Hematopoietic multipotent progenitor cell treated with erythropoietin and hydrocortisone succinate and interleukin-3 and kit ligand, for 8 days (in vitro differentiated cells): ENCODE results near the gene ERP27.

Experiments
- DNase-seq: peaks from one replicate; pipeline ENCODE4 v3.0.0-alpha.2; 2015

ERP27 gene

DNA sequence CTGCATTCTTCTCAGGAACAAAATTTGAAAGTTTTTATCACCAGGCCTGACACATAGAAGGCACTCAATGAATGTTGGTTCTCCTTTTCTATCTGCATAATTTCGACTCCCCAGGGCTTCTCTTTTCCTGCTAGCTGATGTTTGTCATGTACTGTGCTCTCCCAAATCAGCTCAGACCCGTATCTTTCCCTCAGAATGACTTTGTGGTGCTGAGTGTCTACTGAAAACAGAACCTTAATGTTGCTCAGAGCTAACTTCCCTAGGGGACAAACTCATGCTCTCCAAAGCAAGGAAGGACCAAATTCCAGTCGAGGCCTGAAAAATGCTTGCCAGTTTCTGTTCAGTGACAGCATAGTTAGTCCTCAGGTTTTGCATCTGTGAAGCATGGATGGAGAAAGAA lies 21.1 kb upstream of the ERP27 start:
- DNase-seq, result peak; percentile 58

DNA sequence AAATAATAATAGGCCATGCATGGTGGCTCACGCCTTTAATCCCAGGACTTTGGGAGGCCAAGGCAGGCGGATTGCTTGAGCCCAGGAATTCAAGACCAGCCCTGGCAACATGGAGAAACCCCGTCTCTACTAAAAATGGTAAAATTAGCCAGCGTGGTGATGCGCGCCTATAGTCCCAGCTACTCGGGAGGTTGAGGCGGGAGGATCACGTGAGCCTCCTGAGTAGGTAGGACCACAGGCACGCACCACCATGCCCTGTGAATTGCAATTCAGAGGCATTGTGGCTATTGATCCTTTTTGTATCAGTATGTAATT lies 20.7 kb upstream of the ERP27 start:
- DNase-seq, result peak; percentile 44

- peak; percentile 63 for DNase-seq
Observed at GRCh38 chr12:14958361-14959125, 20.2 kb upstream of the ERP27 start.

- peak; percentile 36 for DNase-seq
Observed at GRCh38 chr12:14957551-14958168, 19.3 kb upstream of the ERP27 start.

DNA sequence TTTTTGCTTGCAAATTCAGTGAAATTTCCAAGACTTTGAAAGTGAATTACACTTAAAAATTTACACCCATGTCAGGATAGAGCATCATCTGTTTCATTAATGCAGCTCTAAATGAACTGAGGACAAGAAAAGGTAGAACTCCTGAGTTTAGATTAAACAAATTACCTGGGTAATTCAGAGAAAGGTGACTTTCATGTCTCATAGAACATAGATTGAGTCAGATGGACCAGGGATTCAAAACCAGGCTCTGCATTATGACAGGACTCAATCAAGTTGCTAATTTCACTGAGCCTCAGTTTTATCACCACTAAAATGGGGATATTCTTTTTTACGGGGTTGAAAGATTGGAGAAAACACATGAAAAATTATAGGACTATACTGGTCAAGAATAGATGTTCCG lies 18.6 kb upstream of the ERP27 start:
- no peak for DNase-seq

DNA sequence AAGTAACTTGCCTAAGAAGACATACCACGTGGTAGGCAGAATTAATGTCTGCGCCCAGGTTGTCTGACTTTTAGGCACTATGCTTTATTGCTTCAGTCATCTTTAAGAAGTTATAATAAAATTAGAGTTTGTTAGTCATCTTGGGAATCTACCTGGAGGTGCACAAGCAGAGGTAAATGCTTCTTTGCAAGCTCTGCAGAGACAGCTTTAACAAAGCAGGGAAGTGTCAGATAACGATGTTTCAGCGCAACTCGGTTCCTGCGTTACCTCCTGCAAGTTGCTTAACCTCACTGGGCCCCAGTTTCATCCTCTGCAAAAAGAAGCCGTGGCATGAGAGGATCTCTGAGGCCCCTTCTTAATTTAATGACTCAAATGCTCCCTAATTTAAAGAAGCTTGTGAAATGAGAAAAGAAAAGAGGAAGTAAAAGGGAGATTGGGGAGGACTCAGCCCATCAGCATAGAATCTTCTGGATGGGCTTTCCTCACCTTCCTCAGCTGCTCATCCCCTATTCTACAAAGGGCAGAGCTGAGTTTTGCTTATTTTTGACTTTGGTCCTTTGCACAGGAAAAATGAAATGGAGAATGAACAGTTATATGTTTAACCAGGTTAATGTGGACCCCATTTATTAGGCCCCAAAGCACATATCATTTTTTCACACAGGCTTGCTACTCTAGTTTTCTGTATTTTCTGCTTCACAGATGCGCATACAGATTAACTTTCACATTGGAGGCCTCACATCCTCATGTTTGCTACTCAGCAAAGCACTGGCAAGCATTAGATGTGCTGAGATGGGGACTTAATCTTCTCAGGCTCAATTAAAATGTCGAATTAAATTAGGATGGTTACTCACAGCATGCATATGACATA lies 17.9 kb upstream of the ERP27 start:
- DNase-seq, result peak; percentile 50

DNA sequence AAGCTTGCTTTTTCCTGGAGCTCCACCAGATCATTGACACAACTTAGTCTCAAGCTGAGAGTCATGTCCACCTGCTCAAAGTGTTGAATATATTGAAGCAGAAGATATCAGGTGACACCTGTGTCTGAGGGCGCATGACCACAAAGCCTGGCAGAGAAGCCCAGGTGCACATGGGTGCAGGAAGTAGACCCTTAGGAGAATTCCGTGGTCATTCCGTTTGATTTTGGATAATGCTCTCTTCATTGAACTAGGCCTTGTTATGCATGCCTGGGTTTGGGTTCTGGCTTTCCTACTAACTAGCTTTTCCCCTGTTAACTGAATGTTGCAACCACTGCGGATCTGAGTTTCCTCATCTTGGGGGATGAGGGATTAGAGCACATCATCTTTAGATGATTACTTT lies 15.9 kb upstream of the ERP27 start:
- DNase-seq, result no peak

- no peak for DNase-seq
Observed at GRCh38 chr12:14953752-14954151, 15.4 kb upstream of the ERP27 start.

DNA sequence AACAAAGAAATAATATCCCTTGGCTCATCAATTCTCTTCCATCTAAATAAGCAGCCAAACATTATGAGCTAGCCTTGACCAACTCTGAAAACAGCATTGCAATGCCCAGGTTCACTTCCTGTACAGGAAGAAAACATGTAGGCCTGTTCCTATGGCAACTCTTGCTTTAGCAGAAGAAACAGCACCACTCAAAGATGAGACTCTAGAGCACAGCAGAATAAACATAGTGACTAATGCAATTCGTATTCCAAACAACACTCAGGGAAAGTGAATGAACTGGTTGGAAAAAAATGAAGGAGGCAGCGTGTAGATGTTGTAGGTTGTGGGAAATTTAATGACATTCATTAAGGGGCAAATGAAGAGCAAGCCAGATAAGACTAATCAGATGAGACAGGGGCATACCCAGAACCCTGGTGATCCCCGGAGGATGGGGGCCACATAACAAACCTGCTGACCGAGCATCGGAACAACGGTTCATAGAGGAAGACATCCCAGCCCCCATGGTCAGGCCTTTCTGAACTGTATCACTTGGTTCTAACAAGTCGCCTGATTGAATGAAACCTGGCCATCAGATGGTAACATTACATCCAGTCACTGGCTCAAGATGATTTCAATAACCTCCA lies 14.1 kb upstream of the ERP27 start:
- peak; percentile 32 for DNase-seq

DNA sequence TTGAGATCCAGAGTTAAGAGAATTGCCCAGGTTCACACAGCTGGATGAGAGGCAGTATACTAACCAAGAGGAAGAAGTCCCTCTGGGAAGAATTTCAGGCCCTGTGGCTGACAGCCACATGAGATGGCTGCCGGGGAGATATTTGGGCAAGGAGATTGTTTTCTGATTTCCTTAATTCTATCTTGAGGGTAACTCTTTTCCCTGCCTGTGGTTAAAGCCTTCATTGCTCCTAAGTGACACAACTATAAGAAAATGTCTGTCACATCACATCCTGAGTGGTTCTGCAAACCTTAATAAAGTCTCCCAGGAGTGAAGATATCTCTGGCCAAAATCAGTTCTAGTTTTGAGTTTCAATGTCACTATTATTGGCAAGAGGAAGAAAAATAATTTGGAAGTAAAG lies 13.5 kb upstream of the ERP27 start:
- DNase-seq, result no peak

- no peak for DNase-seq
Observed at GRCh38 chr12:14950982-14951746, 12.8 kb upstream of the ERP27 start.

GRCh38 chr12:14950421-14950820 lies 12.1 kb upstream of the ERP27 start:
- no peak for DNase-seq

DNA sequence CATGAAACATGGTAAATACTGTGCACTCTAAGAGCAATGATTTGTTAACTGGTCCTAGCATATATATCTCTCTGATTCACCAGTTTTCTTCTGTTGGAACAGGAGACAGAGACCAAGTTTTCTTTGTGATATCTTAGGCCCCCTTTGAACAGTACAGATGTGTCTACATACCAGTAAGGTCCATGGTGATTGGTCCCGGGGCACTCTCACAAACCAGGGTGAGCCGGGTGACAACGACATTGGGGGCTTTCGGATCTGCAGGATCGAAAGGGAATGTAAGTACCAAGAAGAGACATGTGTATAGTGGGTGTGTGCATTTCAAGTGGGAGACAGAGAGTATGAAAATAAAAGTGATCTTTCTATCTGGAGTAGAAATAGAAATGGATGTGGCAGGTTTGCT lies 11.3 kb upstream of the ERP27 start:
- no peak for DNase-seq

DNA sequence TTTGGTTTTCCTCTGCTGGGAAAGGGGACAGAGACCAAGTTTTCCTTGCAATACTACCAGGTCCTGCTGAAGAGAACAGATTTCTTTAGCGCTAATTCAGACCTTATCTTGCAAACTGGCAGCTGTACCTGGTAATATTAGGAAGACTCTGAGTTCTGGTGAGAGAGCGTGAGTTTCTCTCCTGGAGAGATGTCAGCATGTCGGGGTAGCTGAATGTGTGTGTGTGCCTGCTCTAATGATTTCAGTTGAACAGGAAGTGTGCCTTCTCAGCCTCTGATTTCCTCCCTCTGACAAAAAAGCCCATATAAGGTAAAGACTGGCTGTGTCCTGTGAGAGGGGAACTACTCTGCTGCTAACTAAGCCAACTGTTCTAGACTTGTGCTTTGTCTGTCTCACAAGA lies 10.3 kb upstream of the ERP27 start:
- peak; percentile 68 for DNase-seq

GRCh38 chr12:14946861-14947260 lies 8.5 kb upstream of the ERP27 start:
- DNase-seq, result no peak

- no peak for DNase-seq
Observed at GRCh38 chr12:14946162-14946561, 7.8 kb upstream of the ERP27 start.

GRCh38 chr12:14942196-14942931 lies 4.0 kb upstream of the ERP27 start:
- DNase-seq, result no peak

GRCh38 chr12:14941369-14941768 lies 3.0 kb upstream of the ERP27 start:
- DNase-seq, result no peak

DNA sequence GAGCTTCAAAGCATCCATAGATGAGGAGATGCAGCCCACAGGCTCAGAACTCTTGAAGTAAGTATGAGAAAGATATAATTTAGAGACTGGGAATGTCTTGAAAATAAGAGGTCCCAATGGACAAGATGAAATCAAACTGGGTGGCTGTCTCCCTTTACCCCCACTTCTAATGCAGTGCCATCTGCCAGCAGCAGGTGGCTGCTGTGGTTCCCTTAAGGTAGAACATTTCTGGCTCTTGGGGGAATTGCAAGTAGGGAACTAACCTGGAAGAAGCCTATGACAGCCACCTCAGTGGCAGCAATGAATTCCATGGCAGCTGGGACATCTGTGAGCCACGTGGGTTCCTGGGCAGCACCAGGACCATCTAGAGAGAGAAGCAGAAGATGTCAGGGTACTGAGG lies 648 bp downstream of the ERP27 start:
- peak; percentile 30 for DNase-seq

DNA sequence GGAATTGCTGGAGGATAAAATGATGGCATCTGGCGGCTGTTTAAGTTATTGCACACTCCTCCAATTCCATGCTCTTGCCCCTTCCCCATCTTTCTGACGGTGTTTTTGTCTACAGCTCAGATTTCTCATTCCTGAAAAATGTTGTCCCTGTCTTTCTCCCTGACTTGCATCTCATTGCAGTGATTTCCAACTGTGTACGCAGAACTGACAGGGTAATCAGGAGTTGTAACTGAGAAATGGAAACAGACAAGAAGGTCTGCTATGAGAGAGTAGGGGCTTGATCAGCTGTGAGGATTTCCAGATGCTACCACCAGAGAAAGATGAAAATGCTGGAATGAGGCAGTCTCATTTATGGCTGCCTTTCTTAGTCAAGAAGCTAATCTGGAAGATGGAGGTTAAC lies 1.3 kb downstream of the ERP27 start:
- DNase-seq, result no peak

DNA sequence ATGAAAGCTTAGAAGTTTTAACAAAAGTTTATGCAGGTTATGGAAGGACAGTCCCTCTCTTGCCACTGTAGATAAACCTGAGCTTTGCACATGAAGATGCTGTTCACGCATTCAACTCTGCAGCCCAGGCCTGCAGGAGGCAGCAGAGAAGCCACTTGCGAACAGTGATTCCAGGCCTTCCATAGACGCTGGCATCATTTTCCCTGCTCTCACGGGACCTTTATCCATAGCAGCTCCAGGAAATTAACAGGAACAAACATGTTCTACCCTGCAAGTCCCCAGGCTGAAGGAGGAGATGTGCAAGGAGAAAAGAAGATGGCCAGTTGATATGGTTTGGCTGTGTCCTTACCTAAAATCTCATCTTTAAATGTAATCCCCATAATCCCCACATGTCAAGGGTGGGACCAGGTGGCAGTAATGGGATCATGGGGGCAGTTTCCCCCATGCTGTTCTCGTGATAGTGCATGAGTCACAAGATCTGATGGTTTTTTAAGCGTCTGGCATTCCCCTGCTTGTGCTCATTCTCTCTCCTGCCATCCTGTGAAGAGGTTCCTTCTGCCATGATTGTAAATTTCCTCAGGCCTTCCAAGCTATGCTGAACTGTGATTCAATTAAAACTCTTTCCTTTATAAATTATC lies 2.0 kb downstream of the ERP27 start:
- peak; percentile 21 for DNase-seq

DNA sequence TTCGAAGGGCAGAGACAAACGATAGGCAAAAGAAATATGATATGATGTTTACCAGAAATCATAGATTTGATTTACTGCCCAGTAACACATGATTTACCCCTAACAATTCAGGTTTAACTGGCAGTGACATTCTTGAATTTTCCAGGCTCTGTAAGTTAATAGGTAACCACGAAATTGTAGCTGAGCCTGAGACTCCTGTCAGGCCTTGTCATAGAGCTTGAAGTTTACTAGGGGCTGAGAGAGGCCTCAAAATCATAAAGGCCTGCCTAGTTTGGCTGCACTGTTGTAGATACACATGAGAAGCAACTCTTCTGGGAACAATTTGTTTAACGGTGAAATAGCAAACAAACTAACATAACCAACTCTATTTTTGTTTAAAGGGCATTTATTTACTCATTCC lies 3.3 kb downstream of the ERP27 start:
- no peak for DNase-seq
